DND-41 (cell line): ENCODE results near the gene PSMD2.

Experiments used
- ATAC-seq: fragments of 200-7000 bp; cut with Tn5 transposase; 3 replicates; pipeline ENCODE4 v1.9.1; 2021; ENCODE audit warnings: low read depth; ENCODE audit not compliant: insufficient read depth
- DNase-seq: peaks from one replicate; pipeline ENCODE4 v3.0.0-alpha.2; 2020
- H2AFZ ChIP-seq: 2 replicates; pipeline ENCODE4 v1.6.0; 2012; ENCODE audit warnings: low read depth, low read length
- H3K27ac ChIP-seq: 2 replicates; pipeline ENCODE4 v1.5.1; 2012; ENCODE audit warnings: low read length, inconsistent platforms
- H3K27me3 ChIP-seq: fragments of 200-600 bp; sonication (generic); 2 replicates; pipeline ENCODE4 v1.6.0; 2012; ENCODE audit warnings: low read length, mild to moderate bottlenecking, inconsistent platforms; ENCODE audit not compliant: insufficient read depth, poor library complexity
- H3K36me3 ChIP-seq: 2 replicates; pipeline ENCODE4 v1.5.1; 2012; ENCODE audit warnings: low read length, inconsistent platforms; ENCODE audit not compliant: insufficient read depth
- H3K4me1 ChIP-seq: 2 replicates; pipeline ENCODE4 v1.5.1; 2012; ENCODE audit warnings: mild to moderate bottlenecking, low read length; ENCODE audit not compliant: insufficient read depth
- H3K4me2 ChIP-seq: 2 replicates; pipeline ENCODE4 v1.6.0; 2012; ENCODE audit warnings: mild to moderate bottlenecking, moderate library complexity, low read length, inconsistent platforms; ENCODE audit not compliant: insufficient read depth
- H3K4me3 ChIP-seq, 2 experiments: fragments of 200-600 bp in 1 of 2; shearing (Covaris generic) in 1 of 2; 2 replicates each; pipeline ENCODE4 v1.5.1; 2012 to 2016; ENCODE audit warnings: inconsistent platforms in 2 of 2, low read length in 2 of 2, mild to moderate bottlenecking in 2 of 2, low read depth in 1 of 2, moderate library complexity in 1 of 2
- H3K79me2 ChIP-seq: 2 replicates; pipeline ENCODE4 v1.6.0; 2012; ENCODE audit warnings: low read length, inconsistent platforms; ENCODE audit not compliant: insufficient read depth
- H3K9ac ChIP-seq: 2 replicates; pipeline ENCODE4 v1.6.0; 2012; ENCODE audit warnings: low read depth, mild to moderate bottlenecking, inconsistent platforms, low read length, moderate library complexity
- H3K9me3 ChIP-seq: 2 replicates; pipeline ENCODE4 v1.5.1; 2012; ENCODE audit warnings: low read length, moderate library complexity, mild to moderate bottlenecking, inconsistent platforms; ENCODE audit not compliant: insufficient read depth, severe bottlenecking
- H4K20me1 ChIP-seq: 2 replicates; pipeline ENCODE4 v1.6.0; 2012; ENCODE audit warnings: low read length; ENCODE audit not compliant: insufficient read depth
- EZH2 ChIP-seq: IDR thresholded peaks from 3 replicates; pipeline ENCODE4 v1.6.1; 2012; ENCODE audit warnings: borderline replicate concordance, low read depth, mild to moderate bottlenecking, moderate library complexity, low read length, inconsistent platforms; ENCODE audit not compliant: severe bottlenecking
- TF ChIP-seq, protein P1 (sequence below): IDR thresholded peaks from 2 replicates; pipeline ENCODE4 v1.5.1; 2012; ENCODE audit warnings: borderline replicate concordance, low read length, moderate library complexity, mild to moderate bottlenecking; ENCODE audit not compliant: poor library complexity, severe bottlenecking; ENCODE audit errors: extremely low read depth

PSMD2 gene

DNA sequence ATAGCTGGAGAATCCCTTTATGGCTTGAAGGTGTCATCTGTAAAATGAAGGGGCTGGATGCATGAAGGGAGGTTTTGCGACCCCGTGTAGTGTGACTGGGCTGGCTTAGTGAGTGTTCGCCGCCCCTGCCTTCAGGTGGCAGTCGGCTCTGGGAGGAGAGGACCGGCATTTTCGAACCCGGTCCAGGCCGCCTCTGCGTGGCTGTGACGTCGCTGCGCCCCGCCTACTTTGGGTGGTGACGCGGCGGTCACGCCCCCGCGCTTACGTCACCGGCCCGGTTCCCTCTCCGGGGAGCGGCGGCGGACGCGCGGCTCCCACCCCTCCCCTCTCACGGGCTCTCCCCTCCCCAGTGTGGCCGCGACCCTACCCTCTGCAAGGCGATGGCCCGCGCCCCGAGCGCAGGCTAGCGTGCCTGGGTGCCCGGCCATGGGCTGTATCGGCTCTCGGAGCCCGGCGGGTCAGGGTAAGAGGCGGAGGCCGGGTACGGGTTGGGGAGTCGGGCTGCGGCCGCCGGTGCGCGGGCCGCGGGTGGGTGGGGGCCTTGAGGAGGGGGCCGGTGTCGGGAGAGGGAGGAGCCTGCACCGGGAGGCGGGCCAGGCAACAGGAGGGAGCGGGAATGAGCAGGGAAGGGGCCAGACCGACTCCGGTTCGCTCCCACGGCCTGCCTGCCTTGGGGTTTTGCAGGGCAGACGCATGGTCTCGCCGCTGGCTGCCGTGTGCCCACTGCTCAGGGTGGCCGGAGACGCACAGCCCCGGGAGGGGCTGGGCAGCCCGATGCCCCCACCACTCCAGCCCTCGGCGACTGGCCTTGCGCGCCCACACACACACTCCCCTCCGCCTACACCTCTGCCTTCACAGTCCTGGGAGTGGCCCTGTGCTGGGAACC is 36.9 kb downstream of the PSMD2 start:
- H3K9me3 ChIP-seq: no peaks in the 10 kb centered on the region
- H2AFZ ChIP-seq: peak overlapping the region; percentile 61
- peak overlapping the region; percentile 20 to 56; a peak in 3 of 4 replicates for H3K4me3 ChIP-seq
- peaks cover 55% of the 10 kb centered on the region for H4K20me1 ChIP-seq
- peak; percentile 80 for DNase-seq
- H3K27ac ChIP-seq: peak overlapping the region; percentile 46
- H3K4me1 ChIP-seq: peaks cover 19% of the 10 kb centered on the region
- H3K4me2 ChIP-seq: peak overlapping the region; percentile 68
- H3K27me3 ChIP-seq: no peaks in the 10 kb centered on the region
- H3K36me3 ChIP-seq: peaks cover 46% of the 10 kb centered on the region
- H3K79me2 ChIP-seq: peaks cover 13% of the 10 kb centered on the region
- H3K9ac ChIP-seq: peak overlapping the region; percentile 50
- peak; percentile 66 for ATAC-seq
- TF ChIP-seq EZH2: no peak
- TF ChIP-seq, protein P1, sequence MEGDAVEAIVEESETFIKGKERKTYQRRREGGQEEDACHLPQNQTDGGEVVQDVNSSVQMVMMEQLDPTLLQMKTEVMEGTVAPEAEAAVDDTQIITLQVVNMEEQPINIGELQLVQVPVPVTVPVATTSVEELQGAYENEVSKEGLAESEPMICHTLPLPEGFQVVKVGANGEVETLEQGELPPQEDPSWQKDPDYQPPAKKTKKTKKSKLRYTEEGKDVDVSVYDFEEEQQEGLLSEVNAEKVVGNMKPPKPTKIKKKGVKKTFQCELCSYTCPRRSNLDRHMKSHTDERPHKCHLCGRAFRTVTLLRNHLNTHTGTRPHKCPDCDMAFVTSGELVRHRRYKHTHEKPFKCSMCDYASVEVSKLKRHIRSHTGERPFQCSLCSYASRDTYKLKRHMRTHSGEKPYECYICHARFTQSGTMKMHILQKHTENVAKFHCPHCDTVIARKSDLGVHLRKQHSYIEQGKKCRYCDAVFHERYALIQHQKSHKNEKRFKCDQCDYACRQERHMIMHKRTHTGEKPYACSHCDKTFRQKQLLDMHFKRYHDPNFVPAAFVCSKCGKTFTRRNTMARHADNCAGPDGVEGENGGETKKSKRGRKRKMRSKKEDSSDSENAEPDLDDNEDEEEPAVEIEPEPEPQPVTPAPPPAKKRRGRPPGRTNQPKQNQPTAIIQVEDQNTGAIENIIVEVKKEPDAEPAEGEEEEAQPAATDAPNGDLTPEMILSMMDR: no peak

- peaks cover 37% of the 10 kb centered on the region for H3K36me3 ChIP-seq
- no peaks in the 10 kb centered on the region for H3K9me3 ChIP-seq
- no peaks in the 10 kb centered on the region for H3K27me3 ChIP-seq
- DNase-seq: no peak
- peaks cover 47% of the 10 kb centered on the region for H4K20me1 ChIP-seq
- peak overlapping the region; percentile 68 for H3K4me2 ChIP-seq
- peaks cover 11% of the 10 kb centered on the region for H3K79me2 ChIP-seq
- no peak overlapping the region for H2AFZ ChIP-seq
- peaks cover 26% of the 10 kb centered on the region for H3K4me1 ChIP-seq
- H3K4me3 ChIP-seq: peak overlapping the region; percentile 20 to 56; a peak in 3 of 4 replicates
- no peak for TF ChIP-seq EZH2
- TF ChIP-seq, protein P1: no peak
- 0 out of 3 replicates have a peak, but pooled peaks have one; percentile 6 for ATAC-seq
- peak overlapping the region; percentile 50 for H3K9ac ChIP-seq
- H3K27ac ChIP-seq: peak overlapping the region; percentile 46
Observed at GRCh38 chr3:184336547-184337398, 37.7 kb downstream of the PSMD2 start.

DNA sequence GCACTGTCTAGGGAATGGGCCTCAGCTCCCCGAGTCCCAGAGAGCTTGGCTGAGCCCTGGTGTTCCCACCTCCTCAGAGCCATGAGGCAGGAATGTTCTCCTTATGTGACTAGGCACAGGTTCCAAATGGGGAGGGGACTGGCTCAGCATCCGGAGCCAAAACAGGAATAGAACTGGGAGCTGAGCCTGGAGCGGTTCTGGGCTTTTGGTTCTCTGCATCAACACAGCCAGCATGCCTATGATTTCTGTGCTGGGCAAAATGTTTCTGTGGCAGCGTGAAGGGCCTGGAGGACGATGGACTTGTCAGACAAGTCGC is 38.3 kb downstream of the PSMD2 start, which contains the start of gene FAM131A:
TSS of gene FAM131A (plus strand) at position 202 of the 316 bp plus-strand sequence. CDS start at position 233, 31 bp downstream.
- peak within 1 kb of the TSS; percentile 20 to 56; a peak in 3 of 4 replicates for H3K4me3 ChIP-seq
- H3K9me3 ChIP-seq: no peaks in the 10 kb centered on the region
- no peak for ATAC-seq
- peaks cover 11% of the 10 kb centered on the region for H3K79me2 ChIP-seq
- H2AFZ ChIP-seq: no peak within 1 kb of the TSS
- DNase-seq: no peak
- no peaks in the 10 kb centered on the region for H3K27me3 ChIP-seq
- peaks cover 26% of the 10 kb centered on the region for H3K4me1 ChIP-seq
- H3K4me2 ChIP-seq: peak within 1 kb of the TSS; percentile 68
- TF ChIP-seq, protein P1: no peak
- TF ChIP-seq EZH2: no peak
- peaks cover 41% of the 10 kb centered on the region for H4K20me1 ChIP-seq
- H3K27ac ChIP-seq: peak within 1 kb of the TSS; percentile 46
- H3K36me3 ChIP-seq: peaks cover 31% of the 10 kb centered on the region
- peak within 1 kb of the TSS; percentile 50 for H3K9ac ChIP-seq
